SU-DHL-6 (cell line): ENCODE results near the gene SPDYE4.

Experiments used
- EZH2phosphoT487 ChIP-seq: fragments of 200-600 bp; sonication (generic), shearing (Covaris generic); conservative IDR thresholded peaks from 2 replicates; pipeline ENCODE4 v1.6.1; 2018; ENCODE audit warnings: mild to moderate bottlenecking, antibody characterized with exemption, low read length, moderate library complexity, mixed read lengths
- TF ChIP-seq, protein P1 (sequence below): fragments of 200-600 bp; sonication (generic); IDR thresholded peaks from one replicate; pipeline ENCODE4 v1.5.1; 2017; ENCODE audit warnings: antibody characterized with exemption, mild to moderate bottlenecking, low read length, moderate library complexity; ENCODE audit not compliant: insufficient read depth, poor library complexity, severe bottlenecking

GRCh38 chr17:8806253-8806925, 48.0 kb upstream of the SPDYE4 start:
- TF ChIP-seq, protein P1, sequence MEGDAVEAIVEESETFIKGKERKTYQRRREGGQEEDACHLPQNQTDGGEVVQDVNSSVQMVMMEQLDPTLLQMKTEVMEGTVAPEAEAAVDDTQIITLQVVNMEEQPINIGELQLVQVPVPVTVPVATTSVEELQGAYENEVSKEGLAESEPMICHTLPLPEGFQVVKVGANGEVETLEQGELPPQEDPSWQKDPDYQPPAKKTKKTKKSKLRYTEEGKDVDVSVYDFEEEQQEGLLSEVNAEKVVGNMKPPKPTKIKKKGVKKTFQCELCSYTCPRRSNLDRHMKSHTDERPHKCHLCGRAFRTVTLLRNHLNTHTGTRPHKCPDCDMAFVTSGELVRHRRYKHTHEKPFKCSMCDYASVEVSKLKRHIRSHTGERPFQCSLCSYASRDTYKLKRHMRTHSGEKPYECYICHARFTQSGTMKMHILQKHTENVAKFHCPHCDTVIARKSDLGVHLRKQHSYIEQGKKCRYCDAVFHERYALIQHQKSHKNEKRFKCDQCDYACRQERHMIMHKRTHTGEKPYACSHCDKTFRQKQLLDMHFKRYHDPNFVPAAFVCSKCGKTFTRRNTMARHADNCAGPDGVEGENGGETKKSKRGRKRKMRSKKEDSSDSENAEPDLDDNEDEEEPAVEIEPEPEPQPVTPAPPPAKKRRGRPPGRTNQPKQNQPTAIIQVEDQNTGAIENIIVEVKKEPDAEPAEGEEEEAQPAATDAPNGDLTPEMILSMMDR = no peak
- TF ChIP-seq EZH2phosphoT487 = no peak
